ENCODE results near the gene ZNF592.

DNA sequence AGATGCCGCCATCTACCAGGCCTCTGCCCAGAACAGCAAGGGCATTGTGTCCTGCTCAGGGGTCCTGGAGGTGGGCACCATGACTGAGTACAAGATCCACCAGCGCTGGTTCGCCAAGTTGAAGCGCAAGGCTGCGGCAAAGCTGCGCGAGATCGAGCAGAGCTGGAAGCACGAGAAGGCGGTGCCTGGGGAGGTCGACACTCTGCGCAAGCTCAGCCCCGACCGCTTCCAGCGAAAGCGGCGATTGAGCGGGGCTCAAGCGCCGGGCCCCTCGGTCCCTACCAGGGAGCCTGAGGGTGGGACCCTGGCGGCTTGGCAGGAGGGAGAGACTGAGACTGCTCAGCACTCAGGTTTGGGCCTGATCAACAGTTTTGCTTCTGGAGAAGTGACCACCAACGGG is 91.3 kb downstream of the ZNF592 start:
- TF ChIP-seq CTCF (IDR thresholded peaks at IDR 0.05 in 8 of 11, conservative IDR thresholded peaks at IDR 0.05 in 3 of 11) = no peak
- TF ChIP-seq POLR2AphosphoS5 (IDR thresholded peaks at IDR 0.05) = no peak

Measured in spleen (tissue), 7 donors.